Smooth muscle cell of the umbilical artery (primary cell): ENCODE measurements around the gene COX6B1. TPM values are rescaled to one million over a fixed set of nuclear protein-coding genes. Genes with fewer than 3 reads are reported as not detected.

Experiments used
- total RNA-seq: library from RNA; depleted of rRNA; stranded (reverse); fragments of >200 nt; gene quantifications from 2 replicates; pipeline ENCODE4 v1.2.3, GENCODE V29; 2014

COX6B1 gene, protein sequence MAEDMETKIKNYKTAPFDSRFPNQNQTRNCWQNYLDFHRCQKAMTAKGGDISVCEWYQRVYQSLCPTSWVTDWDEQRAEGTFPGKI
- total RNA-seq = 228 and 480 TPM in 2 replicates

DNA sequence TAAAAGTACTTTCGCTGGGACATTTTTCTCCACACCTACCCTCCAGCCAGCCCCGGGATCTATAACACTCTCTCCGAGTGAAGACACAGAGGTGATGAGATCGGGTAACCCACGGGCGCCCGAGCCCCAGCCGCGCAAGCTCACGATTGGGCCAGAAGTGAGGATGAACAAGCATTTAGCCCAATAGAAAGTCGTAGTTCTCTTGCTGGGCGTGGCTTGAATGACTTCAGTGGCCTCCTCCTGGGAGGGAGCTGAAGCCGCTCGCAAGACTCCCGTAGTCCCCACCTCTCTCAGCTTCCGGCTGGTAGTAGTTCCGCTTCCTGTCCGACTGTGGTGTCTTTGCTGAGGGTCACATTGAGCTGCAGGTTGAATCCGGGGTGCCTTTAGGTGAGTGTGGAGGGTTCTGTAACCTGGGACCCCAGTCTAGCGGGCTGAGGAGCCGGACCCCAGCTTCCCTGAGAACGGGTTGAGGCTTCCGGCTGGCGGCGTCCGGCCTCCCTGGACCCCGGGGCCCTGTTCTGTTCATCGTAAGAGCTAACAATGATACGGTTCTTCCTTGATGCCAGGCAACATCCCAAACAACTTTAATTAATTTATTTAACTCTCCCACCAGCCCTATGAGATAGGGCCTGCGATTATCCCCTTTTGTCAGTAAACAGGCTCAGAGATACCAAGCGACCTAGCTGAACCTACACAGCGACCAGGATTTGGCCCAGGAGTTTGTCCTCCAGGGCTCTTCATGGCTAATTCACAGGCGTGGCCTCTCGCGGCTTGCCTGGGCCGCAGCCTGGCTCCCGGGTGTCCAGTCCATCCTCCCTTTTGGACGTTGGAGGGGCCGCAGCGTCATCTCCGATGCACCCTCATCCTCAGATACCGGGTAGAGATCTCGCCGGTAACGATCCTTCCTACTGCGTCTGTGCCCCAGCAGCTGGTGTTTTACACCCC, at the start of gene COX6B1:
TSS of gene COX6B1 (plus strand) at position 307 of the 945 bp plus-strand sequence. CDS start 2,921 bp downstream, outside the sequence.

DNA sequence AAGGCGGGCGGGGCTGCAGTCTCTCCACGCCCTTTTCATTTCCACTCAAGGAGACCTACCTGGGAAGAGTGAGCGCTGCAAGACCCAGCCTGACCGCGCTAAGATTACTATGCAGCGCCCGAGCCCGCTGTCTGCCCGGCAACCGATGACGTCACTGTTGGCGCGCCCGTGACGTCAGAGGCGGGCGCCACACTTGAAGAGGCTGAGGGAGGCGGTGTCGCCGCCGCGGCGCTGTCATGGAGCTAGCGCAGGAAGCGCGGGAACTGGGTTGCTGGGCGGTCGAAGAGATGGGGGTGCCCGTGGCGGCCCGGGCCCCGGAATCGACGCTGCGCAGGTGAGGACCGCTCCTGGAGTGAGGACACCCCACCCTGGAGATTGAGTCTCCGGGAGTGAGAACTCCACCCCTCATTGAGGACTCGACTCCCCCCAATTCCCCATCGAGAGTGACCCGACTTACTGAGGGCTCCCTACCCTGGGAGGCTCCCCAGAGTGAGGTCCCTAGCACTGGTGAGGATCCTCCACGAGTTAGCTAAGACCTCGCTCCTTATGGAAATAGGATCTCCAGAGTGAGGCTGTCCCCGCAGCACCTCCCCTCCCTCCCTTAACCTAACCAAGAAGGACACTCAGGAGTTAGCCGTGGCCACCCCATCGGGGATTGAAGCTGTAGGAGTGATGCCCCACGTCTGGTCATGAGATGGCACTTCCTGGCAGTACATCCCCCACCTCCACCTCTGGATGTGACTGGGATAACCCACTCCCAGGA, 35.4 kb upstream of the COX6B1 start, which contains the start of gene HAUS5:
TSS of gene HAUS5 (plus strand) at position 177 of the 763 bp plus-strand sequence. CDS start at position 237, 60 bp downstream.

DNA sequence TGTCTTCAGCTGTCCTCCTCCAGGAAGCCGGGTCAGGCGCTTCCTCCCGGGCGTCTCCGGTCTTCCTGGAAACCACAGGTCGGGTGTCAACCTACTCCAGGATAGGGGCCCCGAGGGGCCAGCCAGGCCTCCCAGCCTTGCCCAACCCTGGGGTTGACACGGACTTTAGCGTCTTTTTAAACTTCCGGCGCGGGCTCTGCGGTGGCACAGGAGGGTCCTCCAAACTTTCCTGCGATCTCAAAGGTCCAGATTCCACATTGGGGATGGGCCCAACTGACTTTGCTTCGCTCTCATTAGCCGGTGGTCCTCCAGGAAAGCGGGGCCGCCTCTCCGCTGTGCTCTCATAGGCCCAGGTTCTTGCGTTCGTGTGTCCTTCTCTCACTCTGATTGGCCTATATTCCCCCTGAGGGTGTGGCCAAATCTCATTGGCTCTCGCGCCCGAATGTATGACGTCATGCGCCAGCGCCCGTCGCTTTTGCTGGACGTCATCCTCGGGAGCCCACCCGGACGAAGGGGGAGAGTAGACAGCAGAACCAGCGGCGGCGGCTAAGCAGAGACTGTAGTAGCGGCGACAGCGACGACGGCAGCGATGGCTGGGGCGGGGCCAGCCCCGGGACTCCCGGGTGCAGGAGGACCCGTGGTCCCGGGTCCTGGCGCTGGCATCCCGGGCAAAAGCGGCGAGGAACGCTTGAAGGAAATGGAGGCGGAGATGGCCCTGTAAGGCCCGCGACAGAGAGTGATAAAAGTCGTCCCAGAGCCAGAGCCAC, 19.4 kb upstream of the COX6B1 start, which contains the start of gene RBM42:
TSS of gene RBM42 (plus strand) at position 472 of the 767 bp plus-strand sequence. CDS start at position 590, 118 bp downstream.

DNA sequence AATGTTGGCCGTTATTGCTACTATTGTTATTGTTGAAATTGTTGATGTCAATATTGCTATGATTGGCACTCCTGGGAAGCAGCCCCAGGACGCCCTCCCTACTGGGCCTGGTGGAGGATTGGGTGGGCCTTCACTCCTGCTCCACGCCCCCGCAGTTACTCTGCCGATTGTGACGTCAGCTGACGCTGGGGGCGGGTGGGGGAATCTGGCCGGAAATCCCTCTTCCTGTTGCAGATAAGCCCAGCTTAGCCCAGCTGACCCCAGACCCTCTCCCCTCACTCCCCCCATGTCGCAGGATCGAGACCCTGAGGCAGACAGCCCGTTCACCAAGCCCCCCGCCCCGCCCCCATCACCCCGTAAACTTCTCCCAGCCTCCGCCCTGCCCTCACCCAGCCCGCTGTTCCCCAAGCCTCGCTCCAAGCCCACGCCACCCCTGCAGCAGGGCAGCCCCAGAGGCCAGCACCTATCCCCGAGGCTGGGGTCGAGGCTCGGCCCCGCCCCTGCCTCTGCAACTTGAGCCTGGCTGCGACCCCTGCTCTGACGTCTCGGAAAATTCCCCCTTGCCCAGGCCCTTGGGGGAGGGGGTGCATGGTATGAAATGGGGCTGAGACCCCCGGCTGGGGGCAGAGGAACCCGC, 6.5 kb upstream of the COX6B1 start, which contains the start of gene ETV2:
TSS of gene ETV2 (plus strand) at position 231 of the 637 bp plus-strand sequence. CDS start 716 bp downstream, outside the sequence.

DNA sequence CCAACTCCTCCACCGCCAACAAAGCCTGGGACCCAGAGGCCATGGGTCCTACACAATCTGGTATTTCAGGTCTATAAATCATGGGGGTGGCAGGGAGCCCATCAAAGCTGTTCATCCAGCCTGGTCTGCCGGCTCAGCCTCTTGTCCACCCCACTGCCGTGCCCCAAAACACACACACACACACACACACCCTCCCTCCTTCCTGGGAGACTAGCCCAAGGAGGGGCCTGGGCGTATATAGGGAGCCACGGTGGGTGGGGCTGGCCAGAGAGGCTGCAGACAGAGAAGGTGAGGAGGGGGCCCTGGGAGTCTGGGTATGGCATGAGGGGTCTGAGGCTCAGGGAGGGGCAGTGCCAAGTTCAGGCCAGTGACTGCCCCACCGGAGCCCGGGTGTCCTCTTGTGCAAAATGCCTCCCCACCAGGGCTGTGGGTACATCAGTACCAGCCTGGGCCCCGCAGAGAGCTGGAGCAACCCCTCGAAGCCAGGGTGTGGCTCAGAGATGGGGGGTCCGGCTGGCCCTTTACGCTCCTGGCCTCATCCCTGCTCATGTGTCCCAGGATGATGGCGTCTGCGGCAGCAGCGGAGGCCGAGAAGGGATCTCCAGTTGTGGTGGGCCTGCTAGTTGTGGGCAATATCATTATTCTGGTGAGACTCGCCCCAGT, 18.3 kb downstream of the COX6B1 start, which contains the start of gene UPK1A:
TSS of gene UPK1A (plus strand) at position 267 of the 663 bp plus-strand sequence. CDS start at position 563, 296 bp downstream.

DNA sequence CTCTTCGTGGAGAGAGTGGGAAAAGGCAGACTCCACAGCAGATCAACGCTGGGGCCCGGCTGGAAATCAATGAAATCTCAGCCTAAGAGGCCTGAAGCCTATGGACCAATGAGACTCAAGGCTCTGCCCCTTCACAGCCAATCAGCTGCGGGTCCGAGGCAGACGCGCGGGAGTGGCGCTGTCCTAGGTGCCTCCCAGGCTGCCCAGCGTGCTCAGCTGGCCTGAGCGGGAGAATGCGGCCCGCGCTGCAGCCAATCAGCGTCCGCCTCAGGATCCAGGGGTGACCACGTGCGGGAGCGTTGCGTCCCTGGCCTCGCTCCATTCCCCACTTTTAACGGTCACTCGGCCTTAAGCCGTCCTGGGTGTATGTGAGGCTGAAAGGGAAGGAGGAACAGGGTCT, 56.1 kb downstream of the COX6B1 start, which contains the start of gene ZBTB32:
TSS of gene ZBTB32 (plus strand) at position 341 of the 400 bp plus-strand sequence. CDS start 10,069 bp downstream, outside the sequence.

Other genes starting within 250 kb of the COX6B1 start
- gene FFAR2, start 200.1 kb upstream of the COX6B1 start, total RNA-seq = not detected in 2 replicates
- gene KRTDAP, start 157.9 kb upstream of the COX6B1 start, total RNA-seq = not detected in 2 replicates
- gene DMKN, start 134.7 kb upstream of the COX6B1 start, total RNA-seq = 0.23 and 0.30 TPM in 2 replicates
- 0.59 and 0.65 TPM in 2 replicates for gene SBSN, start 120.0 kb upstream of the COX6B1 start, total RNA-seq
- not detected in 2 replicates for gene GAPDHS, start 114.9 kb upstream of the COX6B1 start, total RNA-seq
- 61.2 and 100 TPM in 2 replicates for gene TMEM147, start 102.7 kb upstream of the COX6B1 start, total RNA-seq
- gene ATP4A, start 84.7 kb upstream of the COX6B1 start, total RNA-seq = not detected in 2 replicates
- gene PMIS2, start 62.1 kb upstream of the COX6B1 start, total RNA-seq = not detected in 2 replicates
- 5.6 and 8.4 TPM in 2 replicates for gene HAUS5, start 35.6 kb upstream of the COX6B1 start, total RNA-seq
- 30.0 and 42.8 TPM in 2 replicates for gene RBM42, start 19.3 kb upstream of the COX6B1 start, total RNA-seq
- gene ETV2, start 6.6 kb upstream of the COX6B1 start, total RNA-seq = 0.30 TPM in 1 of 2 replicates, not detected in the other
- not detected in 2 replicates for gene UPK1A, start 18.2 kb downstream of the COX6B1 start, total RNA-seq
- gene ZBTB32, start 56.2 kb downstream of the COX6B1 start, total RNA-seq = not detected in 2 replicates
- gene KMT2B, start 69.7 kb downstream of the COX6B1 start, total RNA-seq = 5.9 and 16.0 TPM in 2 replicates
- 0.30 and 0.42 TPM in 2 replicates for gene IGFLR1, start 94.1 kb downstream of the COX6B1 start, total RNA-seq
- gene U2AF1L4, start 97.1 kb downstream of the COX6B1 start, total RNA-seq = 4.2 and 9.8 TPM in 2 replicates
- 9.5 and 10.4 TPM in 2 replicates for gene PSENEN, start 97.3 kb downstream of the COX6B1 start, total RNA-seq
- 8.1 and 12.2 TPM in 2 replicates for gene LIN37, start 100.3 kb downstream of the COX6B1 start, total RNA-seq
- gene HSPB6, start 108.7 kb downstream of the COX6B1 start, total RNA-seq = 77.2 and 141 TPM in 2 replicates
- 3.0 and 7.2 TPM in 2 replicates for gene PROSER3, start 109.9 kb downstream of the COX6B1 start, total RNA-seq
- 1.8 and 6.2 TPM in 2 replicates for gene ARHGAP33, start 127.2 kb downstream of the COX6B1 start, total RNA-seq
- gene PRODH2, start 164.5 kb downstream of the COX6B1 start, total RNA-seq = not detected in 2 replicates
- gene NPHS1, start 204.2 kb downstream of the COX6B1 start, total RNA-seq = not detected in 2 replicates
- 0.05 TPM in 1 of 2 replicates, not detected in the other for gene KIRREL2, start 208.6 kb downstream of the COX6B1 start, total RNA-seq
- gene APLP1, start 220.3 kb downstream of the COX6B1 start, total RNA-seq = 15.4 and 15.7 TPM in 2 replicates